ENCODE measurements around the gene INPP5A. TPM values are rescaled to one million over a fixed set of nuclear protein-coding genes. Genes with fewer than 3 reads are reported as not detected.

Gene INPP5A, protein sequence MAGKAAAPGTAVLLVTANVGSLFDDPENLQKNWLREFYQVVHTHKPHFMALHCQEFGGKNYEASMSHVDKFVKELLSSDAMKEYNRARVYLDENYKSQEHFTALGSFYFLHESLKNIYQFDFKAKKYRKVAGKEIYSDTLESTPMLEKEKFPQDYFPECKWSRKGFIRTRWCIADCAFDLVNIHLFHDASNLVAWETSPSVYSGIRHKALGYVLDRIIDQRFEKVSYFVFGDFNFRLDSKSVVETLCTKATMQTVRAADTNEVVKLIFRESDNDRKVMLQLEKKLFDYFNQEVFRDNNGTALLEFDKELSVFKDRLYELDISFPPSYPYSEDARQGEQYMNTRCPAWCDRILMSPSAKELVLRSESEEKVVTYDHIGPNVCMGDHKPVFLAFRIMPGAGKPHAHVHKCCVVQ
- total RNA-seq: 87.8 and 93.9 TPM in 2 replicates
- 12.6 TPM for total RNA-seq (2013)
- polyA plus RNA-seq: 9.3 and 16.1 TPM in 2 replicates
- polyA minus RNA-seq: 14.2 and 22.4 TPM in 2 replicates

DNA sequence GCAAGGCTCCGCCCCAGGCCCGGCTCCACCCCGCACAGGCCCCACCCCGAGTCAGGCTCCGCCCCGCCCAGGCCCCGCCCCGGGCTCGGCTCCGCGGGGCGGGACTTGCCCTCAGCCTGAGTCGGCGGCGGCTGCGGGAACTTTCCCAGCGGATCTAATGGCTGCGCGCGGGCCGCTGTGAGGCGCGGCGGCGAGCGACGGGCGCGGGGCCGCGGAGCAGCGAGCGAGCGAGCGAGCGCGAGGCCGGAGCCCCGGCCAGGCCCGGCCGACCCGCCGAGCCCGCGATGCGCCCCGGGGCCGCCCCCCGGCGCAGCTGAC is at the start of gene INPP5A:
INPP5A (plus strand) TSS at position 104 of the 318 bp plus-strand sequence. CDS start 310 bp downstream, outside the sequence.
- H3K27me3 ChIP-seq (replicated peaks in 1 of 4; ENCODE audit: control extremely low read depth in 1 of 4, control insufficient read depth in 3 of 4, insufficient read depth in 4 of 4, low read length in 3 of 4): no peaks in the 10 kb centered on the region
- H3K36me3 ChIP-seq (replicated peaks in 1 of 2; ENCODE audit: control extremely low read depth in 1 of 2, control insufficient read depth in 1 of 2, extremely low read depth in 1 of 2, insufficient read depth in 2 of 2, low read length in 1 of 2): peaks cover 0 to 7% of the 10 kb centered on the region in 2 experiments
- CTCF ChIA-PET: interaction anchor here (2.7 kb wide), 1 partner anchor 34 kb away, joined by 12 read pairs; no protein-coding TSS in a partner anchor
- peak within 1 kb of the TSS; percentile 90 for H2AFZ ChIP-seq (ENCODE audit: insufficient read depth, low read depth, low read length, poor library complexity, severe bottlenecking)
- H3K9ac ChIP-seq (ENCODE audit: low read length): peak within 1 kb of the TSS; percentile 72
- no peak for TF ChIP-seq EZH2 (IDR thresholded peaks at IDR 0.05; ENCODE audit: borderline replicate concordance, insufficient read depth, low read depth, low read length, poor library complexity, severe bottlenecking)
- TF ChIP-seq, protein P1, sequence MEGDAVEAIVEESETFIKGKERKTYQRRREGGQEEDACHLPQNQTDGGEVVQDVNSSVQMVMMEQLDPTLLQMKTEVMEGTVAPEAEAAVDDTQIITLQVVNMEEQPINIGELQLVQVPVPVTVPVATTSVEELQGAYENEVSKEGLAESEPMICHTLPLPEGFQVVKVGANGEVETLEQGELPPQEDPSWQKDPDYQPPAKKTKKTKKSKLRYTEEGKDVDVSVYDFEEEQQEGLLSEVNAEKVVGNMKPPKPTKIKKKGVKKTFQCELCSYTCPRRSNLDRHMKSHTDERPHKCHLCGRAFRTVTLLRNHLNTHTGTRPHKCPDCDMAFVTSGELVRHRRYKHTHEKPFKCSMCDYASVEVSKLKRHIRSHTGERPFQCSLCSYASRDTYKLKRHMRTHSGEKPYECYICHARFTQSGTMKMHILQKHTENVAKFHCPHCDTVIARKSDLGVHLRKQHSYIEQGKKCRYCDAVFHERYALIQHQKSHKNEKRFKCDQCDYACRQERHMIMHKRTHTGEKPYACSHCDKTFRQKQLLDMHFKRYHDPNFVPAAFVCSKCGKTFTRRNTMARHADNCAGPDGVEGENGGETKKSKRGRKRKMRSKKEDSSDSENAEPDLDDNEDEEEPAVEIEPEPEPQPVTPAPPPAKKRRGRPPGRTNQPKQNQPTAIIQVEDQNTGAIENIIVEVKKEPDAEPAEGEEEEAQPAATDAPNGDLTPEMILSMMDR (IDR thresholded peaks at IDR 0.05): no peak
- Mint-ChIP-seq H3K27ac (peak within 1 kb of the TSS; percentile 92), H3K9me3 (ENCODE audit: insufficient read depth) (no peaks in the 10 kb centered on the region), H3K27me3 (no peaks in the 10 kb centered on the region), H3K4me3 (peak within 1 kb of the TSS; percentile 96), H3K4me1 (peaks cover 57% of the 10 kb centered on the region)
- peaks cover 29% of the 10 kb centered on the region for H4K20me1 ChIP-seq (ENCODE audit: control insufficient read depth, insufficient read depth, low read length, poor library complexity, severe bottlenecking)
- 0% methylated on average over 50 of the region's 50 CpGs for WGBS (ENCODE audit: insufficient coverage)
- H3K4me2 ChIP-seq (replicated peaks; ENCODE audit: low read depth, low read length, poor library complexity, severe bottlenecking): peak within 1 kb of the TSS; percentile 93
- peaks cover 41 to 50% of the 10 kb centered on the region in 2 donors for H3K4me1 ChIP-seq (ENCODE audit: control insufficient read depth in 2 of 2, insufficient read depth in 2 of 2, low read length in 2 of 2)
- intact Hi-C loops (cut with micrococcal nuclease): loop anchor here (1.0 to 5.0 kb wide), 11 partner anchors 10 to 770 kb away; partner anchors contain the start of genes LRRC27, PWWP2B, TUBGCP2 and ZNF511
- peak within 1 kb of the TSS; percentile 43 to 79 for H3K27ac ChIP-seq (ENCODE audit: low read length in 2 of 2)
- no peaks in the 10 kb centered on the region for H3K9me3 ChIP-seq (ENCODE audit: control extremely low read depth in 1 of 3, control insufficient read depth in 2 of 3, insufficient read depth in 1 of 3, low read length in 2 of 3)
- DNase-seq (no peak), ATAC-seq (ENCODE audit: low read depth) (no peak)
- peak within 1 kb of the TSS; percentile 50 to 83 (median 75) for H3K4me3 ChIP-seq (ENCODE audit: control extremely low read depth in 1 of 5, extremely low read depth in 1 of 5, insufficient read depth in 1 of 5, low read depth in 2 of 5, low read length in 4 of 5)
- POLR2A ChIA-PET: no interaction called here
- peaks cover 46% of the 10 kb centered on the region for H3K79me2 ChIP-seq (ENCODE audit: control insufficient read depth, insufficient read depth, low read length)

DNA sequence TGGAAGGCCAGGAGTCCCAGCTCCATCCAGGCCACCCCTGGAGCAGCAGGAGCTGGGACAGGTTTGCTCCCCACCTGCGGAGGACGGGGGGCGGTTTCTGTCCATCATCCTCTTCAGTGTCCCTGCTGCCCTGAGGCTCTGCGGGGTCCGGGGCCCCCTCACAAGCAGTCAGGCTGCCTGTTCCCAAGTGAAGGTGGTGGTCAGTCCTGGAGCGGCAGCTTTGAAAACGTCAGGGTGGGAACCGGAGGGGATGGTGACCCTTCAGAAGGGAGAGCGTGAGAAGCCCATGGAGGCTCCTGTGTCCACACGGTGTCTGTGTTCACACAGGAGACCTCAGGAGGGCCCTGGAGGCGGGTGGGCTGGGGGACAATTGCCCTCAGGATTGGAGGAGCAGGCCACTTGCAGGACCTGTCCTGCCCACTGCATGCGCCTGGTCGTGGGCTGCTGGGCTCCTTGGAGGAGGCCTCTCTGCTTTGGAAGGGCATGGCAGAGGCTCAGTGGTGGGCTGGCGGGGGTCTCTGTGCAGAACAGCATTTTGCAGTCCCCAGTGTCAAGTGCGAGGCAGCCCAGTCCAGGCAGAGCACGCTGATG is 49.3 kb upstream of the INPP5A start:
- H3K27me3 ChIP-seq (replicated peaks in 1 of 4; ENCODE audit: control extremely low read depth in 1 of 4, control insufficient read depth in 3 of 4, insufficient read depth in 4 of 4, low read length in 3 of 4): no peaks in the 10 kb centered on the region
- DNase-seq: no peak
- ATAC-seq (ENCODE audit: low read depth): no peak

More for the DNA sequence above, 49.3 kb upstream of the INPP5A start:
- intact Hi-C loops (cut with micrococcal nuclease): no loop called here
- no peak overlapping the region for H3K4me3 Mint-ChIP-seq
- Histone ChIP-seq H3K36me3 (replicated peaks in 1 of 2; ENCODE audit: control extremely low read depth in 1 of 2, control insufficient read depth in 1 of 2, extremely low read depth in 1 of 2, insufficient read depth in 2 of 2, low read length in 1 of 2) (no peaks in the 10 kb centered on the region), H3K9ac (ENCODE audit: low read length) (no peak overlapping the region), H3K4me3 (ENCODE audit: control extremely low read depth in 1 of 5, extremely low read depth in 1 of 5, insufficient read depth in 1 of 5, low read depth in 2 of 5, low read length in 4 of 5) (no peak overlapping the region), H3K4me1 (ENCODE audit: control insufficient read depth in 2 of 2, insufficient read depth in 2 of 2, low read length in 2 of 2) (no peaks in the 10 kb centered on the region), H3K4me2 (replicated peaks; ENCODE audit: low read depth, low read length, poor library complexity, severe bottlenecking) (no peak overlapping the region), H3K27ac (ENCODE audit: low read length in 2 of 2) (no peak overlapping the region), H3K9me3 (ENCODE audit: control extremely low read depth in 1 of 3, control insufficient read depth in 2 of 3, insufficient read depth in 1 of 3, low read length in 2 of 3) (peaks cover 0 to 15% (median 0%) of the 10 kb centered on the region in 3 donors), H3K79me2 (ENCODE audit: control insufficient read depth, insufficient read depth, low read length) (no peaks in the 10 kb centered on the region), H2AFZ (ENCODE audit: insufficient read depth, low read depth, low read length, poor library complexity, severe bottlenecking) (no peak overlapping the region), H4K20me1 (ENCODE audit: control insufficient read depth, insufficient read depth, low read length, poor library complexity, severe bottlenecking) (no peaks in the 10 kb centered on the region)
- no peaks in the 10 kb centered on the region for H3K4me1 Mint-ChIP-seq
- no peaks in the 10 kb centered on the region for H3K27me3 Mint-ChIP-seq
- H3K27ac Mint-ChIP-seq: no peak overlapping the region
- TF ChIP-seq, protein P1 (IDR thresholded peaks at IDR 0.05): no peak
- TF ChIP-seq EZH2 (IDR thresholded peaks at IDR 0.05; ENCODE audit: borderline replicate concordance, insufficient read depth, low read depth, low read length, poor library complexity, severe bottlenecking): no peak
- H3K9me3 Mint-ChIP-seq (ENCODE audit: insufficient read depth): no peaks in the 10 kb centered on the region
- ChIA-PET CTCF (no interaction called here), POLR2A (no interaction called here)
- 90% methylated on average over 15 of the region's 16 CpGs for WGBS (ENCODE audit: insufficient coverage)
